ENCODE results near the gene ARID2.

Gene ARID2

DNA sequence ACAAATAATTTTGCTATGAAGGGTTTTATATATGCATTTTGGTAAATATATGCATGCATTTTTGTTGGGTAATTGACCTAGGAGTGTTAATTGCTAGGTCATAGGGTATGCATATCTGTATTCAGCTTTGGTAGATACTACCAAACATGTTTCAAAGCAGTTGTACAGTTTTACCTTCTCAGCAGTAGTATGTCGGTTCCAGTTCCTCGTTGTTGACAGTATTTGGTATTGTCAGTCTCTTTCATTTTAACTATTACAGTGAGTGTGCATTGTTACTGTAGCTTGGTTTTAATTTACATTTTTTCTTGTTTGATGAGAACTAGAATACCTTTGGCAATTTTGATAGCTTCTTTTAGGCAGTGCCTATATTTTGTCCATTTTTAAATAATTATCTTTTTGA, 98.9 kb downstream of the ARID2 start:
- ATAC-seq (ENCODE audit: low read depth) (peak; percentile 31), DNase-seq (ENCODE audit: low spot score in 2 of 2) (no peak)
- Mint-ChIP-seq H3K36me3 (peaks cover 31% of the 10 kb centered on the region), H3K4me1 (peaks cover 6% of the 10 kb centered on the region), H3K4me3 (no peak overlapping the region), H3K9me3 (no peaks in the 10 kb centered on the region), H3K27ac (peak overlapping the region; percentile 5), H3K27me3 (no peaks in the 10 kb centered on the region)

DNA sequence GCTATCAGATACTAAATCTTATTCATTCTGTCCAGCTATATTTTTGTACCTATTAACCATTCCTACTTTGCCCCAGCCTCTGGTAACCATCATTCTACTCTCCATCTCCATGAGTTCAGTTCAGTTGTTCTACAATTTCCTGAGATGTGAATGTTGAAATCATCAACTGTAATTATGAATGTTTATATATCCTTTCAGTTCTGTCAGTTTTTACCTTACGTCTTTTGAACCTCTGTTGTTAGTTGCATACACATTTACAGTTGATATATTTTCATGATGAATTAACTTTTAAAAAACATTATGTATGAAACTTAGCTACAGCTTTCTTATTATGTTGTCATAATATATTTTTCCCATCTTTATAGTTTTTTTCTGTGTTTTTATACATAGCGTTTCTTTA, 102.1 kb downstream of the ARID2 start:
- H3K36me3 Mint-ChIP-seq = peaks cover 30% of the 10 kb centered on the region
- H3K27ac Mint-ChIP-seq = no peak overlapping the region
- ATAC-seq (ENCODE audit: low read depth) = no peak
- no peak for DNase-seq (ENCODE audit: low spot score in 2 of 2)
- peaks cover 6% of the 10 kb centered on the region for H3K4me1 Mint-ChIP-seq
- H3K4me3 Mint-ChIP-seq = no peak overlapping the region
- H3K27me3 Mint-ChIP-seq = no peaks in the 10 kb centered on the region
- peaks cover 4% of the 10 kb centered on the region for H3K9me3 Mint-ChIP-seq

- H3K9me3 Mint-ChIP-seq = peaks cover 4% of the 10 kb centered on the region
- ATAC-seq (ENCODE audit: low read depth) = no peak
- no peak for DNase-seq (ENCODE audit: low spot score in 2 of 2)
- no peak overlapping the region for H3K27ac Mint-ChIP-seq
- no peaks in the 10 kb centered on the region for H3K27me3 Mint-ChIP-seq
- H3K4me1 Mint-ChIP-seq = no peaks in the 10 kb centered on the region
- peaks cover 32% of the 10 kb centered on the region for H3K36me3 Mint-ChIP-seq
- no peak overlapping the region for H3K4me3 Mint-ChIP-seq
Measured at GRCh38 chr12:45833401-45833800, 103.9 kb downstream of the ARID2 start.

- Mint-ChIP-seq H3K36me3 (peaks cover 34% of the 10 kb centered on the region), H3K27ac (no peak overlapping the region), H3K27me3 (no peaks in the 10 kb centered on the region), H3K4me1 (no peaks in the 10 kb centered on the region), H3K9me3 (peaks cover 4% of the 10 kb centered on the region), H3K4me3 (no peak overlapping the region)
- no peak for ATAC-seq (ENCODE audit: low read depth)
- DNase-seq (ENCODE audit: low spot score in 2 of 2) = no peak
Measured at GRCh38 chr12:45834809-45835208, 105.3 kb downstream of the ARID2 start.

GRCh38 chr12:45839917-45840316, 110.4 kb downstream of the ARID2 start:
- ATAC-seq (ENCODE audit: low read depth) (no peak), DNase-seq (ENCODE audit: low spot score in 2 of 2) (no peak)
- H3K36me3 Mint-ChIP-seq = peaks cover 28% of the 10 kb centered on the region
- peaks cover under 1% of the 10 kb centered on the region for H3K9me3 Mint-ChIP-seq
- H3K4me3 Mint-ChIP-seq = no peak overlapping the region
- H3K27me3 Mint-ChIP-seq = no peaks in the 10 kb centered on the region
- H3K27ac Mint-ChIP-seq = no peak overlapping the region
- H3K4me1 Mint-ChIP-seq = no peaks in the 10 kb centered on the region

DNA sequence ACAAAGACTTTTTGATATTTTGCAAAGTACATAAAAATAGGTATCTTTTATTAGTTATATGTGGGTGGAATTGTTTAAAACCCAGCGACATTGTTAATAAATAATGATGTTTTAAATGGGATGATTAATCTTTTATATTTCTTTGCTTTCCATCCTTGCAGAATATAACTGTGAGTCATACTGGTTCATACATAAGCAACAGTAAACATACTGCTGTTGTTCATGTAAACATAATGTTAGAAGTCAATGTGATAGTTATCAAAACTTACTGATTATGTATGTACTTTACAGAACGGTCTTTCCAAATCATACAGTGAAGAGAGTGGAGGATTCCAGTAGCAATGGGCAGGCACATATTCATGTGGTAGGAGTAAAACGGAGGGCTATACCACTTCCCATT, 119.8 kb downstream of the ARID2 start:
- H3K9me3 Mint-ChIP-seq = no peaks in the 10 kb centered on the region
- ATAC-seq (ENCODE audit: low read depth) (no peak), DNase-seq (ENCODE audit: low spot score in 2 of 2) (no peak)
- H3K4me3 Mint-ChIP-seq = no peak overlapping the region
- H3K27ac Mint-ChIP-seq = no peak overlapping the region
- no peaks in the 10 kb centered on the region for H3K27me3 Mint-ChIP-seq
- no peaks in the 10 kb centered on the region for H3K4me1 Mint-ChIP-seq
- peaks cover 42% of the 10 kb centered on the region for H3K36me3 Mint-ChIP-seq

DNA sequence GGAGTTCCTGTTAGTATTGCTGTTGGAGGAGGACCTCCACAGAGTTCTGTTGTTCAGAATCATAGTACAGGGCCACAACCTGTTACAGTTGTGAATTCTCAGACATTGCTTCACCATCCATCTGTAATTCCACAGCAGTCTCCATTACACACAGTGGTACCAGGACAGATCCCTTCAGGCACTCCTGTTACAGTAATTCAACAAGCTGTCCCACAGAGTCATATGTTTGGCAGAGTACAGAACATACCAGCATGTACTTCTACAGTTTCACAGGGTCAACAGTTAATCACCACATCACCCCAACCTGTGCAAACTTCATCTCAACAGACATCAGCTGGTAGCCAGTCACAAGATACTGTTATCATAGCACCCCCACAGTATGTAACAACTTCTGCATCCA, 120.8 kb downstream of the ARID2 start:
- no peak overlapping the region for H3K4me3 Mint-ChIP-seq
- DNase-seq (ENCODE audit: low spot score in 2 of 2) = no peak
- H3K27me3 Mint-ChIP-seq = no peaks in the 10 kb centered on the region
- no peak for ATAC-seq (ENCODE audit: low read depth)
- H3K4me1 Mint-ChIP-seq = no peaks in the 10 kb centered on the region
- no peaks in the 10 kb centered on the region for H3K9me3 Mint-ChIP-seq
- H3K27ac Mint-ChIP-seq = no peak overlapping the region
- peaks cover 42% of the 10 kb centered on the region for H3K36me3 Mint-ChIP-seq

- ATAC-seq (ENCODE audit: low read depth) (no peak), DNase-seq (ENCODE audit: low spot score in 2 of 2) (no peak)
- Mint-ChIP-seq H3K9me3 (no peaks in the 10 kb centered on the region), H3K27me3 (no peaks in the 10 kb centered on the region), H3K36me3 (peaks cover 39% of the 10 kb centered on the region), H3K27ac (no peak overlapping the region), H3K4me1 (no peaks in the 10 kb centered on the region), H3K4me3 (no peak overlapping the region)
Measured at GRCh38 chr12:45852508-45852907, 123.0 kb downstream of the ARID2 start.

GRCh38 chr12:45853550-45853949, 124.0 kb downstream of the ARID2 start:
- DNase-seq (ENCODE audit: low spot score in 2 of 2) (no peak), ATAC-seq (ENCODE audit: low read depth) (no peak)
- no peaks in the 10 kb centered on the region for H3K4me1 Mint-ChIP-seq
- H3K27ac Mint-ChIP-seq = no peak overlapping the region
- H3K36me3 Mint-ChIP-seq = peaks cover 34% of the 10 kb centered on the region
- H3K9me3 Mint-ChIP-seq = no peaks in the 10 kb centered on the region
- no peaks in the 10 kb centered on the region for H3K27me3 Mint-ChIP-seq
- H3K4me3 Mint-ChIP-seq = no peak overlapping the region

- no peak overlapping the region for H3K27ac Mint-ChIP-seq
- H3K9me3 Mint-ChIP-seq = no peaks in the 10 kb centered on the region
- H3K27me3 Mint-ChIP-seq = no peaks in the 10 kb centered on the region
- no peak for ATAC-seq (ENCODE audit: low read depth)
- DNase-seq (ENCODE audit: low spot score in 2 of 2) = no peak
- peaks cover 24% of the 10 kb centered on the region for H3K36me3 Mint-ChIP-seq
- no peaks in the 10 kb centered on the region for H3K4me1 Mint-ChIP-seq
- no peak overlapping the region for H3K4me3 Mint-ChIP-seq
Measured at GRCh38 chr12:45863332-45863731, 133.8 kb downstream of the ARID2 start.

DNA sequence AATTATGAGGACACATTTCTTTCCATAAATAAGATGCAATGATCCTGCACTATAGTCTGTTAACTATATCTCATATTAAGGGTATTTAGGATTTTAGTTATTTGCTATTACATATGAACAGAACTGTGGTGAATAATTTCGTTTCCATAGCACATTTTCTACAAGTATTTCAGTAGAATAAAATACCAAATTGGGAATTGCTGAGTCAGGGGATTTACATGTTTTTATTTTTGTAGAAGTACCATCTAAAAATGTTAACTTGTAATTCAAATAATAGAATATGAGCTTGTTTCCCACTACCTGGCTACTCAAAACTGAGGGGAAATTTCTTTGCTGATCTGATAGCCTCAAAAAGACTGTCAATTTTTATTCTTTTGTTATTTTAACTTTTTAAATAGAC, 136.8 kb downstream of the ARID2 start:
- H3K27me3 Mint-ChIP-seq = no peaks in the 10 kb centered on the region
- H3K36me3 Mint-ChIP-seq = peaks cover 28% of the 10 kb centered on the region
- H3K27ac Mint-ChIP-seq = no peak overlapping the region
- peaks cover under 1% of the 10 kb centered on the region for H3K4me1 Mint-ChIP-seq
- DNase-seq (ENCODE audit: low spot score in 2 of 2) = no peak
- H3K4me3 Mint-ChIP-seq = no peak overlapping the region
- H3K9me3 Mint-ChIP-seq = no peaks in the 10 kb centered on the region
- no peak for ATAC-seq (ENCODE audit: low read depth)

DNA sequence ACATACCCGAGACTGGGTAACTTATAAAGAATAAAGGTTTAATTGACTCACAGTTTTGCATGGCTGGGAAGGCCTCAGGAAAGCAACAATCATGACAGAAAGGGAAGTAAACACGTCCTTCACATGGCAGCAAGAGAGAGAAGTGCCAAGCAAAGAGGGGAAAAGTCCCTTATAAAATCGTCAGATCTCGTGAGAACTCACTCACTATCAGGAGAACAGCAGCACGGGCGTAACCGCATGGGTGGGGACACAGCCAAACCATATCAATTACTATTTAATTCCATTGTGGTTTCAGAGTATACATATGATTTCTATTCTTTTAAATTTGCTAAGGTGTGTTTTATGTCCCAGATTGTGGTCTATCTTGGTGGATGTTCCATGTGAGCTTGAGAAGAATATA, 142.9 kb downstream of the ARID2 start:
- Mint-ChIP-seq H3K4me1 (peaks cover 3% of the 10 kb centered on the region), H3K36me3 (peaks cover 38% of the 10 kb centered on the region), H3K4me3 (no peak overlapping the region), H3K27ac (no peak overlapping the region), H3K27me3 (no peaks in the 10 kb centered on the region), H3K9me3 (peaks cover 2% of the 10 kb centered on the region)
- no peak for ATAC-seq (ENCODE audit: low read depth)
- no peak for DNase-seq (ENCODE audit: low spot score in 2 of 2)

GRCh38 chr12:45877069-45877468, 147.6 kb downstream of the ARID2 start:
- Mint-ChIP-seq H3K27me3 (no peaks in the 10 kb centered on the region), H3K4me1 (peaks cover 6% of the 10 kb centered on the region), H3K27ac (no peak overlapping the region), H3K36me3 (peaks cover 48% of the 10 kb centered on the region), H3K4me3 (no peak overlapping the region), H3K9me3 (peaks cover 2% of the 10 kb centered on the region)
- ATAC-seq (ENCODE audit: low read depth) = no peak
- DNase-seq (ENCODE audit: low spot score in 2 of 2) = no peak

GRCh38 chr12:45878630-45879255, 149.2 kb downstream of the ARID2 start:
- Mint-ChIP-seq H3K9me3 (peaks cover 2% of the 10 kb centered on the region), H3K27ac (peak overlapping the region; percentile 11), H3K4me1 (peaks cover 6% of the 10 kb centered on the region), H3K36me3 (peaks cover 46% of the 10 kb centered on the region), H3K4me3 (no peak overlapping the region), H3K27me3 (no peaks in the 10 kb centered on the region)
- DNase-seq (ENCODE audit: low spot score in 2 of 2) (no peak), ATAC-seq (ENCODE audit: low read depth) (no peak)

- Mint-ChIP-seq H3K9me3 (peaks cover 2% of the 10 kb centered on the region), H3K27ac (no peak overlapping the region), H3K36me3 (peaks cover 39% of the 10 kb centered on the region), H3K27me3 (no peaks in the 10 kb centered on the region), H3K4me1 (peaks cover 6% of the 10 kb centered on the region), H3K4me3 (no peak overlapping the region)
- DNase-seq (ENCODE audit: low spot score in 2 of 2) = no peak
- ATAC-seq (ENCODE audit: low read depth) = no peak
Measured at GRCh38 chr12:45879363-45879895, 149.9 kb downstream of the ARID2 start.
